GM12874 (cell line): Measurements from ENCODE around the gene AICDA.

Source experiments
- TF ChIP-seq, protein P1 (sequence below): IDR thresholded peaks from 2 replicates; pipeline ENCODE4 v1.5.1; 2011; ENCODE audit warnings: low read depth, mild to moderate bottlenecking, control low read depth, low read length, moderate library complexity; ENCODE audit not compliant: insufficient read depth

AICDA gene

DNA sequence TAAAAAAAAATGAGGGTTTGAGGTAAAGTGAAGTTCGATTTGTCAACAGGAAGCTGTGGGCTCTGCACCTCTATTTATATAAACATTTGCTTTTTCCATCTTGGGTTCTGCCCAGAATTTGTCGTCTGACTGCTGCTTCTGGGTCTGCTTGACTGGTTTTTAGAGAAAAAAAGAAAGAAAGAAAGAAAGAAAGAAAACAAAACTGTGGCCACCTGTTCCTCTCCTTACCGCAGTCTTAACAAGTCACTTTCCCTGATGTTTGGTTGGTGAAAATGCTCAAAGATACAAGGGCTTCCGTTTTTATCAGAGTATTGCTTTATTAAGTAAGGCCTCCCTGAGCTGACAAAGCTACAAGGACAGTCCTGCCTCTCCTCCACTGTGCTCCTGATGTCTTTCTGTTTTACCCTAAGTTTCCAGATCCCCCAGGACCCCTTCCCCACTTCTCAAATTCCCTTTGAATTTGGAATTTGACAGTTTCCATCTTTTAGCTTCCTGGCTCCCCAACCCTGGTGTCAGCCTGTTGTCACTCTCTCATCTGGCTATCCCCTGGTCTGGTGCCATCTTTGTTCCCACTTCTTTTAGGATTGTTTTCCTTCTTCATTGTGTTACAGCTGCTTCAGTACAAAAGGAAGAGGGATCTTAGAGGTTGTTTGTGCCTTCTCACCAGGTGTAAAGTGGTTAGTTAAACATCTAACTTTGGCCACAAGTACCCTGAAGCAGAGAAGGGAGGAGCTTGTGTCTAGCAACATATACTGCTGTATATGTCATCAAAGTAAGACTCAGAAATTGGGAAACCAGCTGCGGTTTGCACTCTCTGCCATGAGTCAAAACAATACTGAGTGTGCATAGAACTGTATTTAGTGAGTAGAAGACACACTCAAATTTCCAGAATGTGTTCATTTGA is 31.9 kb upstream of the AICDA start:
- TF ChIP-seq, protein P1, sequence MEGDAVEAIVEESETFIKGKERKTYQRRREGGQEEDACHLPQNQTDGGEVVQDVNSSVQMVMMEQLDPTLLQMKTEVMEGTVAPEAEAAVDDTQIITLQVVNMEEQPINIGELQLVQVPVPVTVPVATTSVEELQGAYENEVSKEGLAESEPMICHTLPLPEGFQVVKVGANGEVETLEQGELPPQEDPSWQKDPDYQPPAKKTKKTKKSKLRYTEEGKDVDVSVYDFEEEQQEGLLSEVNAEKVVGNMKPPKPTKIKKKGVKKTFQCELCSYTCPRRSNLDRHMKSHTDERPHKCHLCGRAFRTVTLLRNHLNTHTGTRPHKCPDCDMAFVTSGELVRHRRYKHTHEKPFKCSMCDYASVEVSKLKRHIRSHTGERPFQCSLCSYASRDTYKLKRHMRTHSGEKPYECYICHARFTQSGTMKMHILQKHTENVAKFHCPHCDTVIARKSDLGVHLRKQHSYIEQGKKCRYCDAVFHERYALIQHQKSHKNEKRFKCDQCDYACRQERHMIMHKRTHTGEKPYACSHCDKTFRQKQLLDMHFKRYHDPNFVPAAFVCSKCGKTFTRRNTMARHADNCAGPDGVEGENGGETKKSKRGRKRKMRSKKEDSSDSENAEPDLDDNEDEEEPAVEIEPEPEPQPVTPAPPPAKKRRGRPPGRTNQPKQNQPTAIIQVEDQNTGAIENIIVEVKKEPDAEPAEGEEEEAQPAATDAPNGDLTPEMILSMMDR, result no peak

DNA sequence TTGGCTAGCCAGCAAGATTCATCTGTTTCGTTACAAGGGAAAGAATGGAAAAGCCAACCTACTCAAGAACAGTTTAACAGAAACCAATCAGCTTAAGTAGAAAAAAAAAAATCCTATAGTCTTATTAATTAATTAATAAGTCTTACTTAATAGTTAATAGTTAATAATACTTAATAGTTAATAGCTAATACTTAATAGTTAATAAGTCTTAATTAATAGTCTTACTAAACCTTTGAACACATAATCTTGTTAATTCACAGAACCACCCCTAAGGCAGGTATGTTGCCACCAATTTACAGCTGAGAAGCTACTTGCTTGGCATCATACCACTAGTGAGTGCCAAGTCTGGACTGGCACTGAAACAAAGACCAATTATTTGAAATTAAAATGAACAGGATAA is 30.1 kb upstream of the AICDA start:
- TF ChIP-seq, protein P1, result no peak

DNA sequence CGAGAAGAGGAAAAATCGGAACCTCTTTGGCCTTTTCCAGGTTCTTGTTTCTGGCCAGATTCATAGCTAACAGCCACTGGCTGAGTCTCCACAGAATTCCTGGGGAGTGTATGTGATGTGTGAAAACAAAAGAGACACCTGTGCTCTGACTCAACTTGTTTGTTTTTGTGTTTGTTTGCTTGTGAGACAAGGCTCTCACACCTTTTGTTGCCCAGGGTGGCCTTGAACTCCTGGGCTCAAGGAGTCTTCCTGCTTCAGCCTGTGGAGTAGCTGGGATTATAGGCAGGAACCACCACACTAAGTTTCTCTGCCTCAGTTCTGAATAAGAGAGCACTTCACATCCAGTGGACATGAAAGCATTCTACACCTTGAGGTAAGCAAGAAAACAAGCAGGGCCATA is 27.3 kb upstream of the AICDA start:
- TF ChIP-seq, protein P1, result no peak

DNA sequence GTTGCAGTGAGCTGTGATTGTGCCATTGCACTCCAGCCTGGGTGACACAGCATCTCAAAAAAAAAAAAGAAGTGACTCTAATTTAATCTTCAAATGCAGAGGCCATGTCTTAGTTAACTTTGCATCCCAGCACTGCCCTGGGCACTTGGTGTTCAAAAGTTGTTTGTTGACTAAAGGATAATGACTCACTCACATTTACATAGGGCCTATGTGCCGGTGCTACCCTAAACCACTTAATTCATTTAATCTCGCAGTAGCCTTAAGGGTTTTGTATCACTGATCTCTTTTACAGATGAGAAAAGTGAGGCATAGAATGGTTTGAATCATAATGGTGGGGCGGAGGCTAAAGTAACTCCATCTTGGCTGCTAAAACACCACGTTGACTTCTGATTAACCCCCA is 26.3 kb upstream of the AICDA start:
- TF ChIP-seq, protein P1, result no peak

DNA sequence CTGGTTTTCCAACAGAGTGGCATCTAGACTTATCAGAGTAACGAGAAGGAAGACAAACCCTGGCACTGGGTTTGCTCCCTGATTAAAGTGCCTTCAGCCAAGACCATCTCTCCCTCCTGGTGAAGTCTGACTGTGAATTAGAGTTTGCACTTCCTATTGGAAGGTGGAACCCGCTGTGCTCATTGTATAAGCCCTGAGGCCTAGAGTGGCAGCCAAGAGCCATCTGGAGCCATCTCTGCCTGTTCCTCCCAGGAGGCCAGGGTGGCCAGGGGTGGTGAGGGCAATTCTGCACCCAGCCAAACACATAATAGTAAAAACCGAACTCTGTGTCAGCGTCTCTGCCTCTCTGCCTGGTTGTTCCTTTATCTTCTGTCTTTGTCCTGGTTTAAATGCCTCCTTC is 25.0 kb upstream of the AICDA start:
- TF ChIP-seq, protein P1, result no peak

DNA sequence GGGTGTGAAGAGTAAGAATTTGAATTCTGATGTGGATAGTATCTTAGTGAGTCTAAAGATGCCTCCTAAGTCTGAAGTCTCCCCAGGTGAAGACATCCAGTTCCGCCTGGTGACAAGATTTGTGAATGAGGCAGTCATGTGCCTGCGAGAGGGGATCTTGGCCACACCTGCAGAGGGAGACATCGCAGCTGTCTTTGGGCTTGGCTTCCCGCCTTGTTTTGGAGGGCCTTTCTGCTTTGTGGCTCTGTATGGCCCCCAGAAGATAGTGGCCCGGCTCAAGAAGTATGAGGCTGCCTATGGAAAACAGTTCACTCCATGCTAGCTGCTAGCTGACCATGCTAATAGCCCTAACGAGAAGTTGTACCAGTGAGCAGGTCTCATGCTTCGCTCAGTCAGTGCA is 24.6 kb upstream of the AICDA start:
- TF ChIP-seq, protein P1, result no peak

DNA sequence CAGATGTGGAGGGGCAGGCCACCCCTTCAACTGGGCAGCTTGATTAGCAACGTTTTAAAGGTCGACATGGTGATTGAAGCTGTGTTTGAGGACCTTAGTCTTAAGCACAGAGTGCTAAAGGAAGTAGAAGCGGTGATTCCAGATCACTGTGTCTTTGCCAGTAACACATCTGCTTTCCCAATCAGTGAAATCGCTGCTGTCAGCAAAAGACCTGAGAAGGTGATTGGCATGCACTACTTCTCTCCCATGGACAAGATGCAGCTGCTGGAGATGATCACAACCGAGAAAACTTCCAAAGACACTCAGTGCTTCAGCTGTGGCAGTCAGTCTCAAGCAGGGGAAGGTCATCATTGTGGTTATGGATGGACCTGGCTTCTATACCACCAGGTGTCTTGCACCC is 23.9 kb upstream of the AICDA start:
- TF ChIP-seq, protein P1, result no peak
